ENCODE measurements around the gene FAM3C. TPM values are rescaled to one million over a fixed set of nuclear protein-coding genes. Genes with fewer than 3 reads are reported as not detected.

Gene FAM3C
- total and polyA plus RNA-seq, 2 of the 8 experiments (the other 6 are each of a cell fraction or from before 2014, with no cell fraction given) = 27.0 to 77.7 TPM

- Histone ChIP-seq H3K79me2 (ENCODE audit: control insufficient read depth in 1 of 2, insufficient read depth in 2 of 2, low read length in 2 of 2) (no peaks in the 10 kb centered on the region), H3K23ac (ENCODE audit: insufficient read length) (no peak overlapping the region), H3K27me3 (replicated peaks in 1 of 4; ENCODE audit: control insufficient read depth in 3 of 4, extremely low read depth in 1 of 4, insufficient read depth in 3 of 4, low read length in 3 of 4) (no peaks in the 10 kb centered on the region), H2AFZ (ENCODE audit: low read length) (no peak overlapping the region), H3K79me1 (ENCODE audit: low read depth, low read length) (no peaks in the 10 kb centered on the region), H3K9me3 (ENCODE audit: insufficient read depth in 2 of 2, low read depth in 1 of 2, low read length in 1 of 2) (no peaks in the 10 kb centered on the region), H4K91ac (replicated peaks; ENCODE audit: insufficient read length, low read length) (no peak overlapping the region), H3K18ac (ENCODE audit: extremely low read depth, low read length) (no peak overlapping the region), H3K4ac (replicated peaks; ENCODE audit: insufficient read length, low read depth, low read length) (no peak overlapping the region), H4K20me1 (replicated peaks in 1 of 2; ENCODE audit: control insufficient read depth in 1 of 2, insufficient read depth in 2 of 2, low read length in 2 of 2) (no peaks in the 10 kb centered on the region), H2BK20ac (ENCODE audit: low read length) (no peak overlapping the region), H3K56ac (replicated peaks; ENCODE audit: insufficient read length, low read depth, low read length) (no peak overlapping the region), H2BK5ac (ENCODE audit: low read depth, low read length) (no peak overlapping the region), H3K4me1 (replicated peaks in 1 of 4; ENCODE audit: control insufficient read depth in 3 of 4, insufficient read depth in 4 of 4, low read length in 3 of 4) (no peaks in the 10 kb centered on the region), H3K4me3 (ENCODE audit: extremely low read depth in 1 of 4, insufficient read depth in 2 of 4, low read depth in 3 of 4, low read length in 4 of 4) (no peak overlapping the region), H3K23me2 (ENCODE audit: low read depth, low read length) (no peaks in the 10 kb centered on the region), H2BK15ac (ENCODE audit: low read length) (no peak overlapping the region), H3K9ac (replicated peaks in 1 of 4; ENCODE audit: extremely low read depth in 1 of 4, low read depth in 3 of 4, low read length in 3 of 4) (no peak overlapping the region), H2BK120ac (replicated peaks; ENCODE audit: low read depth, low read length) (no peak overlapping the region), H4K5ac (ENCODE audit: insufficient read length, low read depth, low read length) (no peak overlapping the region), H3K36me3 (ENCODE audit: control insufficient read depth in 2 of 4, insufficient read depth in 4 of 4, low read length in 3 of 4) (no peaks in the 10 kb centered on the region; a peak in 1 of 8 replicates), H3K27ac (ENCODE audit: low read depth, low read length) (no peak overlapping the region), H2BK12ac (ENCODE audit: low read depth, low read length) (no peak overlapping the region), H3K14ac (ENCODE audit: insufficient read length) (no peak overlapping the region), H4K8ac (ENCODE audit: extremely low read depth, insufficient read depth, low read length) (no peak overlapping the region), H2AK5ac (ENCODE audit: low read depth, low read length) (no peak overlapping the region), H3K4me2 (ENCODE audit: insufficient read depth in 1 of 2, low read depth in 2 of 2, low read length in 2 of 2) (no peak overlapping the region)
- POLR2A ChIA-PET (ENCODE audit: partially characterized antibody) = no interaction called here
- no peak for DNase-seq (ENCODE audit: low read depth in 1 of 2, low spot score in 2 of 2)
- no peak for FAIRE-seq
- WGBS, 2 experiments (ENCODE audit: extremely low coverage in 1 of 2, insufficient coverage in 1 of 2, insufficient read length in 1 of 2, insufficient replicate concordance in 2 of 2, low coverage in 1 of 2, low lambda C conversion rate in 2 of 2, missing lambda C conversion rate in 1 of 2) = 89% methylated on average over 2 of the region's 2 CpGs; no CpG with 5 or more reads in 1 of the 2 experiments
- TF ChIP-seq EP300 (IDR thresholded peaks at IDR 0.05; ENCODE audit: borderline replicate concordance in 1 of 2, low read depth in 2 of 2, low read length in 2 of 2) (no peak), TBP (IDR thresholded peaks at IDR 0.05; ENCODE audit: low read depth, low read length) (no peak), RFX5 (IDR thresholded peaks at IDR 0.05; ENCODE audit: borderline replicate concordance, low read depth, low read length) (no peak), PHF8 (conservative IDR thresholded peaks at IDR 0.05; ENCODE audit: low read depth, low read length) (no peak), JUND (IDR thresholded peaks at IDR 0.05; ENCODE audit: low read length) (no peak), RNF2 (IDR thresholded peaks at IDR 0.05; ENCODE audit: borderline replicate concordance, low read depth, low read length, missing control alignments, poor library complexity, severe bottlenecking) (no peak), ASH2L (IDR thresholded peaks at IDR 0.05; ENCODE audit: low read length) (no peak), JUN (IDR thresholded peaks at IDR 0.05; ENCODE audit: low read depth, low read length) (no peak), CHD1 (IDR thresholded peaks at IDR 0.05; ENCODE audit: low read depth, low read length) (no peak)
- CTCF ChIA-PET (ENCODE audit: partially characterized antibody) = interaction anchor here (1.2 kb wide), 1 partner anchor 11 kb away, joined by 3 read pairs; no protein-coding TSS in a partner anchor
Measured at GRCh38 chr7:121300685-121301420, 95.3 kb downstream of the FAM3C start.
